ENCODE measurements around the gene NPHS1. TPM values are rescaled to one million over a fixed set of nuclear protein-coding genes. Genes with fewer than 3 reads are reported as not detected.

Gene NPHS1
- total RNA-seq, 1 donor from 2014 or later: 4.7 TPM

GRCh38 chr19:35828692-35829301 lies 23.5 kb downstream of the NPHS1 start:
- Mint-ChIP-seq H3K27me3 (ENCODE audit: unreplicated experiment) (peaks cover 5% of the 10 kb centered on the region), H3K4me1 (ENCODE audit: low read depth, unreplicated experiment) (no peaks in the 10 kb centered on the region), H3K27ac (ENCODE audit: unreplicated experiment) (no peak overlapping the region), H3K36me3 (ENCODE audit: unreplicated experiment) (no peaks in the 10 kb centered on the region), H3K4me3 (ENCODE audit: unreplicated experiment) (no peak overlapping the region), H3K9me3 (ENCODE audit: unreplicated experiment) (peaks cover 2% of the 10 kb centered on the region)
- TF ChIP-seq CTCF (IDR thresholded peaks at IDR 0.05; ENCODE audit: partially characterized antibody, unreplicated experiment): no peak
- DNase-seq: no peak

GRCh38 chr19:35824150-35824549 lies 28.2 kb downstream of the NPHS1 start:
- no peak for DNase-seq
- Mint-ChIP-seq H3K27me3 (ENCODE audit: unreplicated experiment) (peaks cover 5% of the 10 kb centered on the region), H3K4me3 (ENCODE audit: unreplicated experiment) (no peak overlapping the region), H3K27ac (ENCODE audit: unreplicated experiment) (no peak overlapping the region), H3K36me3 (ENCODE audit: unreplicated experiment) (no peaks in the 10 kb centered on the region), H3K9me3 (ENCODE audit: unreplicated experiment) (peaks cover 3% of the 10 kb centered on the region), H3K4me1 (ENCODE audit: low read depth, unreplicated experiment) (peaks cover 4% of the 10 kb centered on the region)
- TF ChIP-seq CTCF (IDR thresholded peaks at IDR 0.05; ENCODE audit: partially characterized antibody, unreplicated experiment): no peak

GRCh38 chr19:35822579-35822978 lies 29.7 kb downstream of the NPHS1 start:
- Mint-ChIP-seq H3K4me1 (ENCODE audit: low read depth, unreplicated experiment) (peaks cover 4% of the 10 kb centered on the region), H3K9me3 (ENCODE audit: unreplicated experiment) (peaks cover 3% of the 10 kb centered on the region), H3K36me3 (ENCODE audit: unreplicated experiment) (no peaks in the 10 kb centered on the region), H3K27ac (ENCODE audit: unreplicated experiment) (no peak overlapping the region), H3K27me3 (ENCODE audit: unreplicated experiment) (peaks cover 5% of the 10 kb centered on the region), H3K4me3 (ENCODE audit: unreplicated experiment) (no peak overlapping the region)
- no peak for DNase-seq
- TF ChIP-seq CTCF (IDR thresholded peaks at IDR 0.05; ENCODE audit: partially characterized antibody, unreplicated experiment): no peak

- DNase-seq: no peak
- Mint-ChIP-seq H3K9me3 (ENCODE audit: unreplicated experiment) (peaks cover 3% of the 10 kb centered on the region), H3K4me3 (ENCODE audit: unreplicated experiment) (no peak overlapping the region), H3K36me3 (ENCODE audit: unreplicated experiment) (no peaks in the 10 kb centered on the region), H3K4me1 (ENCODE audit: low read depth, unreplicated experiment) (peaks cover 4% of the 10 kb centered on the region), H3K27ac (ENCODE audit: unreplicated experiment) (no peak overlapping the region), H3K27me3 (ENCODE audit: unreplicated experiment) (peaks cover 5% of the 10 kb centered on the region)
- TF ChIP-seq CTCF (IDR thresholded peaks at IDR 0.05; ENCODE audit: partially characterized antibody, unreplicated experiment): no peak
Measured at GRCh38 chr19:35818445-35818844, 33.9 kb downstream of the NPHS1 start.

- no peak overlapping the region for H3K4me3 Mint-ChIP-seq (ENCODE audit: unreplicated experiment)
- peaks cover 3% of the 10 kb centered on the region for H3K9me3 Mint-ChIP-seq (ENCODE audit: unreplicated experiment)
- H3K27me3 Mint-ChIP-seq (ENCODE audit: unreplicated experiment): peaks cover 5% of the 10 kb centered on the region
- no peaks in the 10 kb centered on the region for H3K36me3 Mint-ChIP-seq (ENCODE audit: unreplicated experiment)
- no peak for TF ChIP-seq CTCF (IDR thresholded peaks at IDR 0.05; ENCODE audit: partially characterized antibody, unreplicated experiment)
- H3K4me1 Mint-ChIP-seq (ENCODE audit: low read depth, unreplicated experiment): peaks cover 4% of the 10 kb centered on the region
- DNase-seq: no peak
- H3K27ac Mint-ChIP-seq (ENCODE audit: unreplicated experiment): no peak overlapping the region
Measured at GRCh38 chr19:35816846-35817245, 35.5 kb downstream of the NPHS1 start.

Data from glutamatergic neuron (in vitro differentiated cells).